Lower lobe of right lung (tissue), 2 donors: Measurements from ENCODE around the gene CEP350. TPM values are rescaled to one million over a fixed set of nuclear protein-coding genes. Genes with fewer than 3 reads are reported as not detected.

Experiments used
- ATAC-seq, 2 donors: fragments of 200-7000 bp; cut with Tn5 transposase; one replicate each; pipeline ENCODE4 v1.9.1; 2020 to 2022; ENCODE audit warnings: mild to moderate bottlenecking in 2 of 2, moderate library complexity in 2 of 2
- DNase-seq: peaks from one replicate; pipeline ENCODE4 v3.0.0-alpha.2; 2020
- H3K27ac ChIP-seq: fragments of 200-600 bp; one replicate; pipeline ENCODE4 v1.8.0; 2022
- H3K27me3 ChIP-seq: fragments of 200-600 bp; one replicate; pipeline ENCODE4 v1.8.0; 2022; ENCODE audit warnings: low read depth
- H3K36me3 ChIP-seq: fragments of 200-600 bp; one replicate; pipeline ENCODE4 v1.8.0; 2022; ENCODE audit warnings: mild to moderate bottlenecking
- H3K4me1 ChIP-seq: fragments of 200-600 bp; one replicate; pipeline ENCODE4 v1.8.0; 2022
- H3K4me3 ChIP-seq: fragments of 200-600 bp; one replicate; pipeline ENCODE4 v1.8.0; 2022; ENCODE audit warnings: mild to moderate bottlenecking
- H3K9me3 ChIP-seq: fragments of 200-600 bp; one replicate; pipeline ENCODE4 v1.8.0; 2022
- CTCF ChIP-seq: fragments of 200-600 bp; IDR thresholded peaks from one replicate; pipeline ENCODE4 v1.8.0; 2022; ENCODE audit warnings: antibody characterized with exemption, mild to moderate bottlenecking
- intact Hi-C: fragments of 100-400 bp; cut with DNase I; formaldehyde crosslinking; loops from one replicate; pipeline ENCODE4 v1.11.0; 2022
- total RNA-seq: library from RNA; stranded (reverse); fragmentation: NEBNext Ultra II Directional; extraction: Animal tissue kit (Norgen Biotek cat#: 25700); gene quantifications from one replicate; pipeline ENCODE4 v1.2.1, GENCODE V29; 2021
- donor health status: DM: no; HTN: yes; CAD: no; lungs with severe emphysema.

Gene CEP350
- total RNA-seq, 1 donor from 2014 or later = 53.2 TPM

- H3K27me3 ChIP-seq = no peaks in the 10 kb centered on the region
- H3K36me3 ChIP-seq = no peaks in the 10 kb centered on the region
- DNase-seq (no peak), ATAC-seq (no peak)
- H3K9me3 ChIP-seq = no peaks in the 10 kb centered on the region
- no peak for TF ChIP-seq CTCF
- peaks cover 38% of the 10 kb centered on the region for H3K4me1 ChIP-seq
- H3K4me3 ChIP-seq = no peak overlapping the region
- H3K27ac ChIP-seq = no peak overlapping the region
- intact Hi-C loops = no loop called here
Measured at GRCh38 chr1:180153032-180153431, 198.4 kb downstream of the CEP350 start.

GRCh38 chr1:180154003-180154324 lies 199.4 kb downstream of the CEP350 start:
- TF ChIP-seq CTCF = no peak
- no peak for ATAC-seq
- H3K4me3 ChIP-seq = peak overlapping the region; percentile 96
- H3K9me3 ChIP-seq = no peaks in the 10 kb centered on the region
- no peaks in the 10 kb centered on the region for H3K36me3 ChIP-seq
- H3K27ac ChIP-seq = peak overlapping the region; percentile 94
- no peak for DNase-seq
- H3K27me3 ChIP-seq = no peaks in the 10 kb centered on the region
- peaks cover 48% of the 10 kb centered on the region for H3K4me1 ChIP-seq
- intact Hi-C loops = no loop called here

- Histone ChIP-seq H3K4me1 (peaks cover 54% of the 10 kb centered on the region), H3K4me3 (peak within 1 kb of the TSS; percentile 96), H3K27me3 (no peaks in the 10 kb centered on the region), H3K9me3 (no peaks in the 10 kb centered on the region), H3K27ac (peak within 1 kb of the TSS; percentile 94), H3K36me3 (no peaks in the 10 kb centered on the region)
- intact Hi-C loops = no loop called here
- peak; percentile 18 for TF ChIP-seq CTCF
- DNase-seq (peak; percentile 94), ATAC-seq (peak; percentile 91 to 96)
Measured at GRCh38 chr1:180154325-180155181, 199.9 kb downstream of the CEP350 start, which contains the start of gene QSOX1. TSS of gene QSOX1 (plus strand) at chr1:180154869. CDS start at chr1:180154908, 39 bp downstream.

- H3K4me3 ChIP-seq = peak overlapping the region; percentile 96
- H3K36me3 ChIP-seq = no peaks in the 10 kb centered on the region
- H3K27ac ChIP-seq = peak overlapping the region; percentile 94
- TF ChIP-seq CTCF = no peak
- H3K27me3 ChIP-seq = no peaks in the 10 kb centered on the region
- peak; percentile 7 to 9 for ATAC-seq
- H3K4me1 ChIP-seq = peaks cover 60% of the 10 kb centered on the region
- H3K9me3 ChIP-seq = no peaks in the 10 kb centered on the region
- no peak for DNase-seq
- intact Hi-C loops = no loop called here
Measured at GRCh38 chr1:180155182-180155682, 200.6 kb downstream of the CEP350 start.

GRCh38 chr1:180156201-180156600 lies 201.6 kb downstream of the CEP350 start:
- peak overlapping the region; percentile 94 for H3K27ac ChIP-seq

More at GRCh38 chr1:180156201-180156600, 201.6 kb downstream of the CEP350 start:
- peak overlapping the region; percentile 96 for H3K4me3 ChIP-seq
- H3K4me1 ChIP-seq = peaks cover 64% of the 10 kb centered on the region
- no peaks in the 10 kb centered on the region for H3K36me3 ChIP-seq
- no peak for ATAC-seq
- intact Hi-C loops = no loop called here
- no peaks in the 10 kb centered on the region for H3K9me3 ChIP-seq
- no peak for TF ChIP-seq CTCF
- DNase-seq = no peak
- no peaks in the 10 kb centered on the region for H3K27me3 ChIP-seq
